ENCODE results near the gene DENND1A.
"Not testable (repeated sequence)": the region's sequence is repeated elsewhere in the genome, so short reads cannot be mapped to it uniquely, and the experiment has no call there.

DENND1A gene

GRCh38 chr9:123411636-123412035 lies 518.3 kb downstream of the DENND1A start:
- no peak for DNase-seq (ENCODE audit: low read depth)

- DNase-seq (ENCODE audit: low read depth) = no peak
Observed at GRCh38 chr9:123411191-123411590, 518.7 kb downstream of the DENND1A start.

GRCh38 chr9:123410281-123410910 lies 519.5 kb downstream of the DENND1A start:
- no peak for DNase-seq (ENCODE audit: low read depth)

- no peak for DNase-seq (ENCODE audit: low read depth)
Observed at GRCh38 chr9:123408313-123409262, 521.3 kb downstream of the DENND1A start.

- DNase-seq (ENCODE audit: low read depth) = no peak
Observed at GRCh38 chr9:123407217-123407851, 522.6 kb downstream of the DENND1A start.

GRCh38 chr9:123406691-123407216 lies 523.2 kb downstream of the DENND1A start:
- DNase-seq (ENCODE audit: low read depth) = no peak

GRCh38 chr9:123406016-123406415 lies 523.9 kb downstream of the DENND1A start:
- no peak for DNase-seq (ENCODE audit: low read depth)

GRCh38 chr9:123402981-123403509 lies 526.9 kb downstream of the DENND1A start:
- DNase-seq (ENCODE audit: low read depth) = no peak

GRCh38 chr9:123401879-123402513 lies 527.9 kb downstream of the DENND1A start:
- DNase-seq (ENCODE audit: low read depth) = no peak

- no peak for DNase-seq (ENCODE audit: low read depth)
Observed at GRCh38 chr9:123400926-123401503, 528.9 kb downstream of the DENND1A start.

GRCh38 chr9:123399803-123400378 lies 530.0 kb downstream of the DENND1A start:
- DNase-seq (ENCODE audit: low read depth) = no peak

- DNase-seq (ENCODE audit: low read depth) = not testable (repeated sequence)
Observed at GRCh38 chr9:123398938-123399337, 531.0 kb downstream of the DENND1A start.

GRCh38 chr9:123397975-123398374 lies 532.0 kb downstream of the DENND1A start:
- no peak for DNase-seq (ENCODE audit: low read depth)

- DNase-seq (ENCODE audit: low read depth) = no peak
Observed at GRCh38 chr9:123395689-123396511, 534.0 kb downstream of the DENND1A start.

GRCh38 chr9:123395276-123395688 lies 534.6 kb downstream of the DENND1A start:
- DNase-seq (ENCODE audit: low read depth) = no peak

GRCh38 chr9:123394291-123395235 lies 535.4 kb downstream of the DENND1A start:
- DNase-seq (ENCODE audit: low read depth) = no peak

- no peak for DNase-seq (ENCODE audit: low read depth)
Observed at GRCh38 chr9:123392802-123393201, 537.1 kb downstream of the DENND1A start.

GRCh38 chr9:123391946-123392345 lies 538.0 kb downstream of the DENND1A start:
- no peak for DNase-seq (ENCODE audit: low read depth)

- no peak for DNase-seq (ENCODE audit: low read depth)
Observed at GRCh38 chr9:123391233-123391632, 538.7 kb downstream of the DENND1A start.

Data from HS-5 (cell line).